Kidney (tissue), 14 donors: Measurements from ENCODE around the gene NFE2L1. TPM values are rescaled to one million over a fixed set of nuclear protein-coding genes. Genes with fewer than 3 reads are reported as not detected.
"Not testable (repeated sequence)": the region's sequence is repeated elsewhere in the genome, so short reads cannot be mapped to it uniquely, and the experiment has no call there.

Experiments used
- DNase-seq, 5 donors: peaks; one replicate each; pipeline ENCODE4 v3.0.0-alpha.2; 2013 to 2020
- FAIRE-seq: peaks from 2 replicates; lab custom pipeline; 2012; peaks lifted over from hg19 to GRCh38; lab: Jason Lieb, UNC
- H3K27ac ChIP-seq, 2 donors: one replicate each; pipeline ENCODE4 v1.7.0; 2013; ENCODE audit warnings: low read depth in 2 of 2, low read length in 2 of 2, inconsistent platforms in 1 of 2
- H3K27me3 ChIP-seq: one replicate; pipeline ENCODE4 v1.7.1; 2013; ENCODE audit warnings: low read length, inconsistent platforms; ENCODE audit not compliant: control insufficient read depth, insufficient read depth
- H3K36me3 ChIP-seq, 3 donors: one replicate each; pipeline versions ENCODE4 v1.7.0 to v1.7.1; 2013; ENCODE audit warnings: low read length in 3 of 3, control low read depth in 1 of 3, inconsistent platforms in 1 of 3; ENCODE audit not compliant: insufficient read depth in 3 of 3, control insufficient read depth in 2 of 3
- H3K4me1 ChIP-seq, 3 donors: one replicate each; pipeline versions ENCODE4 v1.7.0 to v1.7.1; 2013; ENCODE audit warnings: low read length in 3 of 3, inconsistent platforms in 1 of 3, low read depth in 1 of 3; ENCODE audit not compliant: control insufficient read depth in 2 of 3, insufficient read depth in 2 of 3
- H3K4me3 ChIP-seq, 3 donors: one replicate each; pipeline versions ENCODE4 v1.7.0 to v1.8.1; 2013; ENCODE audit warnings: low read length in 3 of 3, control low read depth in 1 of 3, inconsistent platforms in 1 of 3
- H3K9ac ChIP-seq, 3 donors: one replicate each; pipeline versions ENCODE4 v1.7.0 to v1.7.1; 2013; ENCODE audit warnings: low read length in 3 of 3, control low read depth in 1 of 3, inconsistent platforms in 1 of 3
- H3K9me3 ChIP-seq, 3 donors: one replicate each; pipeline versions ENCODE4 v1.7.0 to v1.7.1; 2013; ENCODE audit warnings: low read length in 3 of 3, control low read depth in 1 of 3, inconsistent platforms in 1 of 3; ENCODE audit not compliant: control insufficient read depth in 2 of 3, insufficient read depth in 1 of 3
- intact Hi-C: fragments of 100-400 bp; cut with DNase I; formaldehyde crosslinking; loops from one replicate; pipeline ENCODE4 v1.11.1; 2022
- polyA plus RNA-seq: library from polyadenylated mRNA; stranded (reverse); fragments of 350-450 nt; fragmentation: Illumina TruSeq; extraction: RNeasy Lipid Tissue Mini Kit (QIAGEN cat#74804); gene quantifications from one replicate; pipeline ENCODE4 v1.2.3, GENCODE V29; 2014; ENCODE audit warnings: low read depth, low replicate concordance; ENCODE audit not compliant: insufficient read depth
- total RNA-seq: library from RNA; stranded (reverse); fragmentation: NEBNext Ultra II Directional; extraction: Animal tissue kit (Norgen Biotek cat#: 25700); gene quantifications from one replicate; pipeline ENCODE4 v1.2.1, GENCODE V29; 2021
- TF ChIP-seq, protein P1 (sequence below): IDR thresholded peaks from 3 replicates; pipeline ENCODE4 v1.5.1; 2012; ENCODE audit warnings: mild to moderate bottlenecking, moderate library complexity, borderline replicate concordance; ENCODE audit not compliant: insufficient read depth; ENCODE audit errors: extremely low read depth
- donor health status: control.
- donor health status: control.
- donor health status: control.
- donor health status: control.
- donor health status: control.
- donor health status: DM: yes; HTN: yes; CAD: no.
- donor health status: Normal renal cell carcinoma (clear cell type).

Gene NFE2L1
- total and polyA plus RNA-seq, 2 donors from 2014 or later: 146 to 254 TPM

GRCh38 chr17:48070195-48070594 is 22.0 kb downstream of the NFE2L1 start:
- intact Hi-C loops: no loop called here
- peaks cover 4 to 12% (median 6%) of the 10 kb centered on the region in 3 donors for H3K36me3 ChIP-seq
- no peaks in the 10 kb centered on the region for H3K27me3 ChIP-seq
- no peak overlapping the region for H3K4me3 ChIP-seq
- TF ChIP-seq, protein P1, sequence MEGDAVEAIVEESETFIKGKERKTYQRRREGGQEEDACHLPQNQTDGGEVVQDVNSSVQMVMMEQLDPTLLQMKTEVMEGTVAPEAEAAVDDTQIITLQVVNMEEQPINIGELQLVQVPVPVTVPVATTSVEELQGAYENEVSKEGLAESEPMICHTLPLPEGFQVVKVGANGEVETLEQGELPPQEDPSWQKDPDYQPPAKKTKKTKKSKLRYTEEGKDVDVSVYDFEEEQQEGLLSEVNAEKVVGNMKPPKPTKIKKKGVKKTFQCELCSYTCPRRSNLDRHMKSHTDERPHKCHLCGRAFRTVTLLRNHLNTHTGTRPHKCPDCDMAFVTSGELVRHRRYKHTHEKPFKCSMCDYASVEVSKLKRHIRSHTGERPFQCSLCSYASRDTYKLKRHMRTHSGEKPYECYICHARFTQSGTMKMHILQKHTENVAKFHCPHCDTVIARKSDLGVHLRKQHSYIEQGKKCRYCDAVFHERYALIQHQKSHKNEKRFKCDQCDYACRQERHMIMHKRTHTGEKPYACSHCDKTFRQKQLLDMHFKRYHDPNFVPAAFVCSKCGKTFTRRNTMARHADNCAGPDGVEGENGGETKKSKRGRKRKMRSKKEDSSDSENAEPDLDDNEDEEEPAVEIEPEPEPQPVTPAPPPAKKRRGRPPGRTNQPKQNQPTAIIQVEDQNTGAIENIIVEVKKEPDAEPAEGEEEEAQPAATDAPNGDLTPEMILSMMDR: no peak
- no peak for FAIRE-seq
- no peak overlapping the region for H3K27ac ChIP-seq
- no peak for DNase-seq
- peaks cover 4 to 10% (median 5%) of the 10 kb centered on the region in 3 donors for H3K4me1 ChIP-seq
- no peaks in the 10 kb centered on the region for H3K9me3 ChIP-seq
- H3K9ac ChIP-seq: no peak overlapping the region

- H3K27me3 ChIP-seq: no peaks in the 10 kb centered on the region
- H3K36me3 ChIP-seq: peaks cover 3 to 12% (median 9%) of the 10 kb centered on the region in 3 donors
- H3K27ac ChIP-seq: no peak overlapping the region
- FAIRE-seq (no peak), DNase-seq (no peak)
- peaks cover 4 to 18% (median 8%) of the 10 kb centered on the region in 3 donors for H3K4me1 ChIP-seq
- no peak overlapping the region for H3K4me3 ChIP-seq
- intact Hi-C loops: no loop called here
- TF ChIP-seq, protein P1: no peak
- no peaks in the 10 kb centered on the region for H3K9me3 ChIP-seq
- H3K9ac ChIP-seq: no peak overlapping the region
Measured at GRCh38 chr17:48071654-48072053, 23.5 kb downstream of the NFE2L1 start.

DNA sequence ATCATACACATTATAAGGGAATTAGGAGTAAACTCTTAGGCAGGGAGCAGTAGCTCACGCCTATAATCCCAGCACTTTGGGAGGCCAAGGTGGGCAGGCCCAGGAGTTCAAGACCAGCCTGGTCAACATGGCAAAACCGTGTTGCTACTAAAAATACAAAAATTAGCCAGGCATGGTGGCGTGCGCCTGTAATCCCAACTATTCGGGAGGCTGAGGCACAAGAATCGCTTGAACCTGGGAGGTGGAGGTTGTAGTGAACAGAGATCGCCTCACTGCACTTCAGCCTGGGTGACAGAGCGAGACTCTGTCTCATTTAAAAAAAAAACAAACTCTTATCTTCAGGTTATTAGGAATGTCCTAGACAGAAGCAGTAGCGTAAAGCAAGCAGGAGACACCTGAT is 24.7 kb downstream of the NFE2L1 start:
- H3K4me3 ChIP-seq, H3K36me3 ChIP-seq, FAIRE-seq, H3K27me3 ChIP-seq, intact Hi-C loops, H3K9ac ChIP-seq, DNase-seq, H3K9me3 ChIP-seq: not testable (repeated sequence)
- Histone ChIP-seq H3K4me1 (peaks cover 4 to 26% (median 8%) of the 10 kb centered on the region in 3 donors), H3K27ac (peak overlapping the region in 1 of 2 donors; percentile 18)

GRCh38 chr17:48073566-48074094 is 25.5 kb downstream of the NFE2L1 start:
- peak overlapping the region in 1 of 3 donors; percentile 27 for H3K9ac ChIP-seq
- peaks cover 4 to 27% (median 8%) of the 10 kb centered on the region in 3 donors for H3K4me1 ChIP-seq
- H3K36me3 ChIP-seq, FAIRE-seq, intact Hi-C loops, H3K9me3 ChIP-seq, H3K27me3 ChIP-seq, H3K4me3 ChIP-seq: not testable (repeated sequence)
- peak in 2 of 5 donors; percentile 22 for DNase-seq
- peak overlapping the region; percentile 44 to 56 for H3K27ac ChIP-seq
